Fibroblast of villous mesenchyme (primary cell): ENCODE data around the gene TNIK. TPM values are rescaled to one million over a fixed set of nuclear protein-coding genes. Genes with fewer than 3 reads are reported as not detected.

ENCODE experiments used
- DNase-seq: peaks from one replicate; pipeline ENCODE4 v3.0.0-alpha.2; 2010; ENCODE audit warnings: low read depth
- H3K4me3 ChIP-seq: 2 replicates; pipeline ENCODE4 v1.5.1; 2011; ENCODE audit warnings: low read depth, mild to moderate bottlenecking, low read length
- CTCF ChIP-seq: IDR thresholded peaks from 2 replicates; pipeline ENCODE4 v1.5.1; 2012; ENCODE audit warnings: low read depth, mild to moderate bottlenecking, low read length; ENCODE audit not compliant: insufficient read depth
- small RNA-seq: library from RNA; depleted of rRNA; stranded (forward); fragments of <200 nt; gene quantifications from one replicate; pipeline ENCODE3, GENCODE V24; 2012
- total RNA-seq: library from RNA; depleted of rRNA; stranded (reverse); fragments of >200 nt; gene quantifications from 2 replicates; pipeline ENCODE4 v1.2.3, GENCODE V29; 2012

Gene TNIK
- total RNA-seq, 1 donor = 5.2 TPM

GRCh38 chr3:171018156-171018935, 441.9 kb downstream of the TNIK start:
- no peak overlapping the region for H3K4me3 ChIP-seq
- DNase-seq = no peak
- TF ChIP-seq CTCF = peak; percentile 52

GRCh38 chr3:171013822-171014748, 446.1 kb downstream of the TNIK start:
- no peak for TF ChIP-seq CTCF
- H3K4me3 ChIP-seq = no peak overlapping the region
- peak; percentile 48 for DNase-seq

- no peak for TF ChIP-seq CTCF
- no peak overlapping the region for H3K4me3 ChIP-seq
- no peak for DNase-seq
Measured at GRCh38 chr3:171011873-171012336, 448.3 kb downstream of the TNIK start.

Small RNA genes within 50 kb of the gene (small RNA-seq; reads per million reads assigned to genes)
- gene MIR569 (not detected), gene RF00019 (not detected), gene RNU6-348P (not detected)
